H9 (cell line): Measurements from ENCODE around the gene KNSTRN. TPM values are rescaled to one million over a fixed set of nuclear protein-coding genes. Genes with fewer than 3 reads are reported as not detected.
A peak's percentile ranks its signal among the peaks of the same experiment; 100 is the strongest.

Source experiments
- DNase-seq: peaks from one replicate; pipeline ENCODE4 v3.0.0-alpha.2; 2017
- H2AFZ ChIP-seq: one replicate; pipeline ENCODE4 v1.6.1; 2013; ENCODE audit warnings: mild to moderate bottlenecking, low read length, control low read depth, moderate library complexity
- H2AK5ac ChIP-seq: 2 replicates; pipeline ENCODE4 v1.6.1; 2013; ENCODE audit warnings: low read length, control low read depth, mixed read lengths; ENCODE audit not compliant: insufficient read length
- H2BK120ac ChIP-seq: one replicate; pipeline ENCODE4 v1.6.1; 2013; ENCODE audit warnings: low read depth, mild to moderate bottlenecking, low read length, control low read depth, inconsistent platforms; ENCODE audit not compliant: poor library complexity, severe bottlenecking
- H2BK12ac ChIP-seq: 2 replicates; pipeline ENCODE4 v1.6.1; 2013; ENCODE audit warnings: low read length, control low read depth, mixed read lengths, low read depth; ENCODE audit not compliant: insufficient read length
- H2BK15ac ChIP-seq: 2 replicates; pipeline ENCODE4 v1.6.1; 2013; ENCODE audit warnings: low read depth, low read length, control low read depth
- H2BK20ac ChIP-seq: one replicate; pipeline ENCODE4 v1.6.1; 2013; ENCODE audit warnings: low read depth, mild to moderate bottlenecking, low read length, control low read depth, inconsistent platforms; ENCODE audit not compliant: poor library complexity, severe bottlenecking
- H2BK5ac ChIP-seq: 2 replicates; pipeline ENCODE4 v1.6.1; 2013; ENCODE audit warnings: low read length, control low read depth, mixed read lengths; ENCODE audit not compliant: insufficient read length
- H3K14ac ChIP-seq: 2 replicates; pipeline ENCODE4 v1.6.1; 2013; ENCODE audit warnings: low read length, control low read depth; ENCODE audit not compliant: insufficient read depth
- H3K18ac ChIP-seq: 2 replicates; pipeline ENCODE4 v1.6.1; 2013; ENCODE audit warnings: low read depth, mild to moderate bottlenecking, mixed read lengths, low read length, control low read depth; ENCODE audit not compliant: insufficient read length
- H3K23ac ChIP-seq: 2 replicates; pipeline ENCODE4 v1.6.1; 2013; ENCODE audit warnings: low read length, control low read depth, mixed read lengths, low read depth; ENCODE audit not compliant: insufficient read length
- H3K23me2 ChIP-seq: 2 replicates; pipeline ENCODE4 v1.6.1; 2013; ENCODE audit warnings: low read depth, mild to moderate bottlenecking, mixed read lengths, low read length, control low read depth; ENCODE audit not compliant: insufficient read length, poor library complexity, severe bottlenecking
- H3K27ac ChIP-seq: 2 replicates; pipeline ENCODE4 v1.5.1; 2013; ENCODE audit warnings: low read length, control low read depth, mixed read lengths, low read depth; ENCODE audit not compliant: insufficient read length
- H3K27me3 ChIP-seq: 2 replicates; pipeline ENCODE4 v1.6.1; 2013; ENCODE audit warnings: low read length, control low read depth, inconsistent platforms; ENCODE audit not compliant: insufficient read depth
- H3K4ac ChIP-seq: 2 replicates; pipeline ENCODE4 v1.6.1; 2013; ENCODE audit warnings: low read depth, mild to moderate bottlenecking, control low read depth, inconsistent platforms, low read length, moderate library complexity
- H3K4me1 ChIP-seq: 2 replicates; pipeline ENCODE4 v1.6.1; 2013; ENCODE audit warnings: low read length, control low read depth, inconsistent platforms; ENCODE audit not compliant: insufficient read depth
- H3K4me2 ChIP-seq: 2 replicates; pipeline ENCODE4 v1.6.1; 2013; ENCODE audit warnings: low read length, control low read depth, mixed read lengths; ENCODE audit not compliant: insufficient read length, insufficient read depth
- H3K56ac ChIP-seq: 2 replicates; pipeline ENCODE4 v1.6.1; 2013; ENCODE audit warnings: low read depth, mild to moderate bottlenecking, mixed read lengths, low read length, control low read depth; ENCODE audit not compliant: insufficient read length
- H3K79me1 ChIP-seq: 2 replicates; pipeline ENCODE4 v1.6.1; 2013; ENCODE audit warnings: low read depth, mild to moderate bottlenecking, moderate library complexity, low read length, control low read depth, inconsistent platforms; ENCODE audit not compliant: insufficient read depth, poor library complexity, severe bottlenecking
- H3K79me2 ChIP-seq: 2 replicates; pipeline ENCODE4 v1.6.1; 2013; ENCODE audit warnings: low read length, control low read depth, inconsistent platforms; ENCODE audit not compliant: insufficient read depth
- H3K9ac ChIP-seq: 2 replicates; pipeline ENCODE4 v1.6.1; 2013; ENCODE audit warnings: low read length, control low read depth, mixed read lengths; ENCODE audit not compliant: insufficient read length; ENCODE audit errors: extremely low read depth
- H3K9me3 ChIP-seq: one replicate; pipeline ENCODE4 v1.6.1; 2013; ENCODE audit warnings: low read depth, low read length, inconsistent platforms; ENCODE audit not compliant: control insufficient read depth
- H3T11ph ChIP-seq: one replicate; pipeline ENCODE4 v1.6.1; 2013; ENCODE audit warnings: mild to moderate bottlenecking, low read length, control low read depth, inconsistent platforms
- H4K20me1 ChIP-seq: one replicate; pipeline ENCODE4 v1.6.1; 2013; ENCODE audit not compliant: control insufficient read depth, insufficient read length, insufficient read depth
- H4K5ac ChIP-seq: 2 replicates; pipeline ENCODE4 v1.6.1; 2013; ENCODE audit warnings: low read depth, mild to moderate bottlenecking, mixed read lengths, low read length, control low read depth; ENCODE audit not compliant: insufficient read length
- H4K8ac ChIP-seq: replicated peaks from 2 replicates; pipeline ENCODE4 v1.6.1; 2013; ENCODE audit warnings: low read length, control low read depth, mixed read lengths, low read depth; ENCODE audit not compliant: insufficient read length
- H4K91ac ChIP-seq: 2 replicates; pipeline ENCODE4 v1.6.1; 2013; ENCODE audit warnings: low read depth, mild to moderate bottlenecking, moderate library complexity, mixed read lengths, low read length, control low read depth; ENCODE audit not compliant: insufficient read length
- H3K27ac Mint-ChIP-seq, 3 experiments: 2 replicates in 2 of 3; 3 replicates in 1 of 3; pipeline ENCODE4 v1.8.0; 2020 to 2021; ENCODE audit warnings: mixed read lengths in 3 of 3, mild to moderate bottlenecking in 1 of 3, moderate library complexity in 1 of 3
- H3K27me3 Mint-ChIP-seq: 2 replicates; pipeline ENCODE4 v1.8.0; 2021; ENCODE audit warnings: low read depth, mild to moderate bottlenecking, moderate library complexity, mixed read lengths
- H3K36me3 Mint-ChIP-seq, 3 experiments: 2 replicates in 2 of 3; 3 replicates in 1 of 3; pipeline ENCODE4 v1.8.0; 2020 to 2021; ENCODE audit warnings: low read depth in 3 of 3, mixed read lengths in 3 of 3; ENCODE audit not compliant: insufficient read depth in 1 of 3
- H3K4me1 Mint-ChIP-seq, 2 experiments: 2 replicates each; pipeline ENCODE4 v1.8.0; 2020; ENCODE audit warnings: mixed read lengths in 2 of 2
- H3K4me3 Mint-ChIP-seq, 2 experiments: 2 replicates in 1 of 2; 3 replicates in 1 of 2; pipeline ENCODE4 v1.8.0; 2020 to 2021; ENCODE audit warnings: mild to moderate bottlenecking in 2 of 2, mixed read lengths in 2 of 2, moderate library complexity in 1 of 2
- H3K9me3 Mint-ChIP-seq, 2 experiments: 2 replicates in 1 of 2; 3 replicates in 1 of 2; pipeline ENCODE4 v1.8.0; 2020; ENCODE audit warnings: mild to moderate bottlenecking in 2 of 2, mixed read lengths in 2 of 2, moderate library complexity in 1 of 2
- WGBS: extraction: QIAGEN DNeasy Blood & Tissue Kit; methylation state at CpG from one replicate; pipeline ENCODE4 v1.1.7; 2013; ENCODE audit warnings: missing lambda C conversion rate, low lambda C conversion rate, mixed read lengths; ENCODE audit not compliant: insufficient read length; ENCODE audit errors: extremely low coverage; 5-methylcytosine and 5-hydroxymethylcytosine counted together
- total RNA-seq: library from RNA; stranded (reverse); gene quantifications from 2 replicates; pipeline ENCODE4 v1.2.1, GENCODE V29; 2021
- TF ChIP-seq, protein P1 (sequence below): fragments of 200-600 bp; sonication (generic); conservative IDR thresholded peaks from 3 replicates; pipeline ENCODE4 v1.8.0; 2021; ENCODE audit warnings: antibody characterized with exemption, mild to moderate bottlenecking

Gene KNSTRN
- total RNA-seq, 1 experiment from 2014 or later = 53.9 TPM

- Histone ChIP-seq H2BK15ac (no peak overlapping the region), H3K23me2 (peaks cover 47% of the 10 kb centered on the region), H2BK20ac (no peak overlapping the region), H2BK120ac (no peak overlapping the region), H3K14ac (no peak overlapping the region; the same call in 1 of the 2 replicates), H3K9me3 (no peaks in the 10 kb centered on the region), H4K5ac (no peak overlapping the region), H2BK12ac (no peak overlapping the region), H4K91ac (no peak overlapping the region), H2AK5ac (no peak overlapping the region), H3K4me1 (peaks cover 8% of the 10 kb centered on the region), H2AFZ (no peak overlapping the region), H3T11ph (no peak overlapping the region), H2BK5ac (no peak overlapping the region), H3K4ac (no peak overlapping the region), H3K79me1 (no peaks in the 10 kb centered on the region), H3K27me3 (peaks cover 11% of the 10 kb centered on the region; the same call in 1 of the 2 replicates), H3K9ac (peak overlapping the region; percentile 32), H4K20me1 (no peaks in the 10 kb centered on the region), H3K79me2 (peaks cover 4% of the 10 kb centered on the region; the same call in 1 of the 2 replicates), H3K4me2 (peak overlapping the region; percentile 80), H4K8ac (no peak overlapping the region), H3K18ac (no peak overlapping the region), H3K27ac (no peak overlapping the region), H3K23ac (no peak overlapping the region), H3K56ac (no peak overlapping the region)
- peak overlapping the region; percentile 93 to 96 for H3K4me3 Mint-ChIP-seq
- DNase-seq = no peak
- H3K27me3 Mint-ChIP-seq = peaks cover 48% of the 10 kb centered on the region
- H3K27ac Mint-ChIP-seq = peak overlapping the region in 2 of 3 experiments; percentile 57 to 76; a peak in 2 of 7 replicates
- H3K4me1 Mint-ChIP-seq = peaks cover 39 to 41% of the 10 kb centered on the region in 2 experiments
- H3K9me3 Mint-ChIP-seq = no peaks in the 10 kb centered on the region; a peak in 1 of 5 replicates
- WGBS = no CpG with 5 or more reads among the region's 17 CpGs
- TF ChIP-seq, protein P1, sequence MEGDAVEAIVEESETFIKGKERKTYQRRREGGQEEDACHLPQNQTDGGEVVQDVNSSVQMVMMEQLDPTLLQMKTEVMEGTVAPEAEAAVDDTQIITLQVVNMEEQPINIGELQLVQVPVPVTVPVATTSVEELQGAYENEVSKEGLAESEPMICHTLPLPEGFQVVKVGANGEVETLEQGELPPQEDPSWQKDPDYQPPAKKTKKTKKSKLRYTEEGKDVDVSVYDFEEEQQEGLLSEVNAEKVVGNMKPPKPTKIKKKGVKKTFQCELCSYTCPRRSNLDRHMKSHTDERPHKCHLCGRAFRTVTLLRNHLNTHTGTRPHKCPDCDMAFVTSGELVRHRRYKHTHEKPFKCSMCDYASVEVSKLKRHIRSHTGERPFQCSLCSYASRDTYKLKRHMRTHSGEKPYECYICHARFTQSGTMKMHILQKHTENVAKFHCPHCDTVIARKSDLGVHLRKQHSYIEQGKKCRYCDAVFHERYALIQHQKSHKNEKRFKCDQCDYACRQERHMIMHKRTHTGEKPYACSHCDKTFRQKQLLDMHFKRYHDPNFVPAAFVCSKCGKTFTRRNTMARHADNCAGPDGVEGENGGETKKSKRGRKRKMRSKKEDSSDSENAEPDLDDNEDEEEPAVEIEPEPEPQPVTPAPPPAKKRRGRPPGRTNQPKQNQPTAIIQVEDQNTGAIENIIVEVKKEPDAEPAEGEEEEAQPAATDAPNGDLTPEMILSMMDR = no peak; the same call in 2 of the 3 replicates
- no peaks in the 10 kb centered on the region; a peak in 1 of 7 replicates for H3K36me3 Mint-ChIP-seq
These were observed 54.6 kb downstream of the KNSTRN start for GRCh38 chr15:40436892-40437751.
